Endothelial cell (in vitro differentiated cells): ENCODE results near the gene RANBP17. TPM values are rescaled to one million over a fixed set of nuclear protein-coding genes. Genes with fewer than 3 reads are reported as not detected.

Source experiments
- DNase-seq: peaks from one replicate; pipeline ENCODE4 v3.0.0; 2021; ENCODE audit warnings: low spot score
- H3K27ac Mint-ChIP-seq: one replicate; pipeline ENCODE4 v1.8.0; 2021; ENCODE audit warnings: mixed read lengths, inconsistent platforms; ENCODE audit not compliant: unreplicated experiment
- H3K27me3 Mint-ChIP-seq: one replicate; pipeline ENCODE4 v1.8.0; 2021; ENCODE audit warnings: mild to moderate bottlenecking, moderate library complexity, mixed read lengths, inconsistent platforms; ENCODE audit not compliant: unreplicated experiment
- H3K36me3 Mint-ChIP-seq: one replicate; pipeline ENCODE4 v1.8.0; 2021; ENCODE audit warnings: mild to moderate bottlenecking, low read depth, mixed read lengths, inconsistent platforms; ENCODE audit not compliant: unreplicated experiment
- H3K4me1 Mint-ChIP-seq: one replicate; pipeline ENCODE4 v1.8.0; 2021; ENCODE audit warnings: mild to moderate bottlenecking, mixed read lengths, inconsistent platforms; ENCODE audit not compliant: unreplicated experiment
- H3K4me3 Mint-ChIP-seq: one replicate; pipeline ENCODE4 v1.8.0; 2021; ENCODE audit warnings: mild to moderate bottlenecking, mixed read lengths, inconsistent platforms; ENCODE audit not compliant: unreplicated experiment
- H3K9me3 Mint-ChIP-seq: one replicate; pipeline ENCODE4 v1.8.0; 2021; ENCODE audit warnings: mixed read lengths, inconsistent platforms; ENCODE audit not compliant: unreplicated experiment
- CTCF ChIP-seq: fragments of 200-600 bp; sonication (generic); IDR thresholded peaks from one replicate; pipeline ENCODE4 v1.5.0; 2021; ENCODE audit warnings: antibody characterized with exemption; ENCODE audit not compliant: unreplicated experiment
- total RNA-seq: library from RNA; stranded (reverse); fragmentation: NEBNext Ultra II Directional; extraction: Animal tissue kit (Norgen Biotek cat#: 25700); gene quantifications from one replicate; pipeline ENCODE4 v1.2.1, GENCODE V29; 2021; ENCODE audit not compliant: unreplicated experiment

RANBP17 gene
- total RNA-seq, 1 donor from 2014 or later, result 22.7 TPM

DNA sequence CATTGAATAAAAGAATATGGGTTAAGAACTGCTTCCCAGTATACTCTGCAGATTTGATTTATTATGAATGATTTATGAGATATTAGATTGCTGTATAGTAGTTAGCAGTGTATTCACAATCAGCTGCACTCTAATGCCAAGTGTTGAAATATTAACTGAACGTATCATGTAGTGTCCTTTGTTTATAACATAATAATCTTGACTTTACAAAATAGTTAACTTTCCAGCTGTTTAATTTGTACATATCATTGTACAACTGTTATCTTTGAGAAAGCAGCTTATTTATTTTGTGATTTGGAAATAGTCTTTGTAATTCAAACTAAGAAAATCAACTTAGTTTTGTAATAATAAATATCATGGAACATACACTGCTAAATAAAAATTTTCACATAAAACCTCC lies 219.5 kb downstream of the RANBP17 start:
- H3K4me3 Mint-ChIP-seq, result no peak overlapping the region
- no peaks in the 10 kb centered on the region for H3K27me3 Mint-ChIP-seq
- no peaks in the 10 kb centered on the region for H3K9me3 Mint-ChIP-seq
- H3K36me3 Mint-ChIP-seq, result peaks cover 12% of the 10 kb centered on the region
- no peaks in the 10 kb centered on the region for H3K4me1 Mint-ChIP-seq
- H3K27ac Mint-ChIP-seq, result no peak overlapping the region
- DNase-seq, result no peak
- no peak for TF ChIP-seq CTCF

DNA sequence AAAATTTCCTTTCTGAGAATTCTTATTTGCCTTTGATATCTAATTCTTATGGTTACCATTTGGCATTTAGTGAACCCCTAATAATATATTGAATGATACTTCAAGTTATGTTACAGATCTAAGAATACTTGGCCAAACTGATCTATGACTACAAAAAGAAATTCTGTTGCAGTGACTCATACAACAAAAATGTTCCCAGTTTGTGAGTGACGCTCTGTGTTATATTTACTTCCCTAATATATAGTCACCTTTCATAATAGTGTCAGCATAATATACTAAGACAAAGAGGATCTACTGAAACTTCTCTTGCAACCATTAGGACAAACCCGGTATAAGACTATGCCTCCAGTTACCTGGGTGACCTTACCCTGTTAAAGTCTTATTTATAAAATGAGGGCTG lies 230.4 kb downstream of the RANBP17 start:
- peaks cover 5% of the 10 kb centered on the region for H3K36me3 Mint-ChIP-seq
- TF ChIP-seq CTCF, result no peak
- H3K4me1 Mint-ChIP-seq, result peaks cover 3% of the 10 kb centered on the region
- H3K27ac Mint-ChIP-seq, result no peak overlapping the region
- H3K9me3 Mint-ChIP-seq, result no peaks in the 10 kb centered on the region
- H3K27me3 Mint-ChIP-seq, result no peaks in the 10 kb centered on the region
- DNase-seq, result no peak
- H3K4me3 Mint-ChIP-seq, result no peak overlapping the region

DNA sequence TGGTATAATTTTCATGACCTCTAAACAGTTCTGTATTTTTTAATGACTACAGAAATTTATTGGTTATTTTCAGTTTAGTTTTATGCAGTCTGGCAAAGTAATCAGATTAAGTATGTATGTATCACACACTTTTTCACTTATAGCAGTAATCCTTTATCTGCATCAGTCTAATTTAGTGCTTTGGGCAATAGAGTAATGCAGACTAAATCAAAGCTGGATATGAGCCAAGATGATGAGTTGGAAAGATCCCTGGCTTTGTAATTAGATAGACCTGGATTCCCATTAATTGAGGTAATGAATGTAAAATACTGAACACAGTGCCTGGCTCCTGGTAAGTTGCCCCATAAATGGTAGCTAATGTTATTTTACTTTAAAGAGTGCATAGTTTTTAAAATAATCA lies 231.8 kb downstream of the RANBP17 start:
- H3K9me3 Mint-ChIP-seq, result no peaks in the 10 kb centered on the region
- no peak for TF ChIP-seq CTCF
- H3K27ac Mint-ChIP-seq, result peak overlapping the region; percentile 88
- no peak for DNase-seq
- H3K4me1 Mint-ChIP-seq, result peaks cover 3% of the 10 kb centered on the region
- H3K4me3 Mint-ChIP-seq, result no peak overlapping the region
- H3K36me3 Mint-ChIP-seq, result peaks cover 5% of the 10 kb centered on the region
- H3K27me3 Mint-ChIP-seq, result no peaks in the 10 kb centered on the region

GRCh38 chr5:171094356-171094755 lies 232.5 kb downstream of the RANBP17 start:
- DNase-seq, result no peak
- no peaks in the 10 kb centered on the region for H3K9me3 Mint-ChIP-seq
- no peaks in the 10 kb centered on the region for H3K27me3 Mint-ChIP-seq
- no peak for TF ChIP-seq CTCF
- no peak overlapping the region for H3K4me3 Mint-ChIP-seq
- peak overlapping the region; percentile 88 for H3K27ac Mint-ChIP-seq
- H3K4me1 Mint-ChIP-seq, result peaks cover 3% of the 10 kb centered on the region
- peaks cover 5% of the 10 kb centered on the region for H3K36me3 Mint-ChIP-seq

DNA sequence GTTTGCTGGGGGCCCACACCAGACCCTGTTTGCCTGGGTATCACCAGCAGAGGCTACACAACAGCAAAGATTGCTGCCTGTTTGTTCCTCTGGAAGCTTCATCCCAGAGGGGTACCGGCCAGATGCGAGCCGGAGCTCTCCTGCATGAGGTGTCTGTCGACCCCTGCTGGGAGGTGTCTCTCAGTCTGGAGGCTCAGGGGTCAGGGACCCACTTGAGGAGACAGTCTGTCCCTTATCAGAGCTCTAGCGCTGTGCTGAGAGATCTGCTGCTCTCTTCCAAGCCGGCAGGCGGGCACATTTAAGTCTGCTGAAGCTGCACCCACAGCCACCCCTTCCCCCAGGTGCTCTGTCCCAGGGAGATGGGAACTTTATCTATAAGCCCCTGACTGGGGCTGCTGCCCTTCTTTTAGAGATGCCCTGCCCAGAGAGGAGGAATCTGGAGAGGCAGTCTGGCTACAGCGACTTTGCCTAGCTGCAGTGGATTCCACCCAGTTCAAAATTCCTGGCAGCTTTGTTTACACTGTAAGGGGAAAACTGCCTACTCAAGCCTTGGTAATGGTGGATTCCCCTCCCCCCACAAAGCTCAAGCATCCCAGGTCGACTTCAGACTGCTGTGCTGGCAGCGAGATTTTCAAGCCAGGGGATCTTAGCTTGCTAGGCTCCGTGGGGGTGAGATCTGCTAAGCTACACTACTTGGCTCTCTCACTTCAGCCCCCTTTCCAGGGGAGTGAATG lies 241.2 kb downstream of the RANBP17 start:
- Mint-ChIP-seq H3K4me3 (no peak overlapping the region), H3K9me3 (no peaks in the 10 kb centered on the region), H3K36me3 (peaks cover 7% of the 10 kb centered on the region), H3K27me3 (peaks cover 3% of the 10 kb centered on the region), H3K27ac (no peak overlapping the region), H3K4me1 (no peaks in the 10 kb centered on the region)
- DNase-seq, result no peak
- no peak for TF ChIP-seq CTCF
